K562 (cell line): ENCODE measurements around the gene ALDH5A1. TPM values are rescaled to one million over a fixed set of nuclear protein-coding genes. Genes with fewer than 3 reads are reported as not detected.

Source experiments
- CAMTA2 ChIP-seq: fragments of 250-450 bp; sonication (Bioruptor Pico); conservative IDR thresholded peaks from 2 replicates; pipeline ENCODE4 v1.5.1; 2022
- CCNT2 ChIP-seq: IDR thresholded peaks from 2 replicates; pipeline ENCODE4 v1.6.1; 2011; ENCODE audit warnings: borderline replicate concordance, low read depth, mild to moderate bottlenecking, moderate library complexity, mixed read lengths, low read length; ENCODE audit not compliant: insufficient read length; ENCODE audit errors: extremely low read depth
- EWSR1 ChIP-seq: fragments of 450-650 bp; IDR thresholded peaks from 2 replicates; pipeline ENCODE4 v1.6.1; 2018; ENCODE audit warnings: borderline replicate concordance, mild to moderate bottlenecking, low read depth, moderate library complexity; ENCODE audit not compliant: partially characterized antibody
- FOXJ3 ChIP-seq: sonication (generic); formaldehyde crosslinking; IDR thresholded peaks from 2 replicates; pipeline ENCODE4 v1.4.0; 2020; ENCODE audit warnings: mild to moderate bottlenecking, missing genetic modification reagents
- HDAC2 ChIP-seq: fragments of 450-650 bp; IDR thresholded peaks from 2 replicates; pipeline ENCODE4 v1.6.1; 2016; ENCODE audit warnings: mild to moderate bottlenecking
- HMG20B ChIP-seq: fragments of 250-450 bp; sonication (Bioruptor Pico); IDR thresholded peaks from 2 replicates; pipeline ENCODE4 v1.5.0; 2021; ENCODE audit warnings: mild to moderate bottlenecking
- HMGN3 ChIP-seq: IDR thresholded peaks from 2 replicates; pipeline ENCODE4 v1.6.1; 2011; ENCODE audit warnings: borderline replicate concordance, low read depth, mild to moderate bottlenecking, mixed read lengths, low read length; ENCODE audit not compliant: insufficient read length; ENCODE audit errors: extremely low read depth
- JUND ChIP-seq, 2 experiments: IDR thresholded peaks; 2 replicates in 1 of 2; 3 replicates in 1 of 2; pipeline ENCODE4 v1.6.1; 2011; ENCODE audit warnings: borderline replicate concordance in 2 of 2, low read depth in 2 of 2, low read length in 2 of 2, improper control_type of control experiment in 1 of 2, missing biosample characterization in 1 of 2, missing genetic modification characterization in 1 of 2, missing genetic modification reagents in 1 of 2
- KDM5B ChIP-seq: fragments of 200-600 bp; sonication (generic); IDR thresholded peaks from 2 replicates; pipeline ENCODE4 v1.6.1; 2012; ENCODE audit warnings: low read depth, mild to moderate bottlenecking, moderate library complexity, low read length, control low read depth, inconsistent platforms; ENCODE audit not compliant: insufficient replicate concordance
- L3MBTL2 ChIP-seq: fragments of 450-650 bp; IDR thresholded peaks from 2 replicates; pipeline ENCODE4 v1.6.1; 2016; ENCODE audit warnings: mild to moderate bottlenecking, moderate library complexity
- NFE2 ChIP-seq: IDR thresholded peaks from 2 replicates; pipeline ENCODE4 v1.6.1; 2014; ENCODE audit warnings: antibody characterized with exemption, low read depth
- NR2C1 ChIP-seq, 2 experiments: fragments of 450-650 bp; IDR thresholded peaks; 2 replicates each; pipeline ENCODE4 v1.6.1; 2017; ENCODE audit warnings: mild to moderate bottlenecking in 2 of 2, antibody characterized with exemption in 1 of 2, inconsistent platforms in 1 of 2, missing compliant biosample characterization in 1 of 2, missing genetic modification characterization in 1 of 2
- NRF1 ChIP-seq, 2 experiments: fragments of 450-650 bp; IDR thresholded peaks in 1 of 2; conservative IDR thresholded peaks in 1 of 2; 2 replicates each; pipeline ENCODE4 v1.6.1; 2014; ENCODE audit warnings: mild to moderate bottlenecking in 2 of 2
- PATZ1 ChIP-seq: fragments of 250-450 bp; sonication (Bioruptor Pico); IDR thresholded peaks from 2 replicates; pipeline ENCODE4 v1.5.0; 2020; ENCODE audit warnings: mild to moderate bottlenecking, borderline replicate concordance
- PTRF ChIP-seq: fragments of 450-650 bp; IDR thresholded peaks from 2 replicates; pipeline ENCODE4 v1.6.1; 2016; ENCODE audit warnings: mild to moderate bottlenecking, missing genetic modification characterization, missing compliant biosample characterization
- TBP ChIP-seq: optimal IDR thresholded peaks from 2 replicates; pipeline ENCODE3; 2011; ENCODE audit warnings: low read depth, low read length, improper control_type of control experiment
- TRIM24 ChIP-seq, 2 experiments: fragments of 450-650 bp; IDR thresholded peaks; 2 replicates each; pipeline ENCODE4 v1.6.1; 2016
- ZBTB17 ChIP-seq: fragments of 450-650 bp; formaldehyde crosslinking; IDR thresholded peaks from 2 replicates; pipeline ENCODE4 v1.4.0; 2020; ENCODE audit warnings: mild to moderate bottlenecking
- ZKSCAN3 ChIP-seq: fragments of 250-450 bp; sonication (Bioruptor Pico); IDR thresholded peaks from 2 replicates; pipeline ENCODE4 v1.4.0; 2020
- ZNF175 ChIP-seq: fragments of 200-800 bp; sonication (Bioruptor generic); IDR thresholded peaks from 2 replicates; pipeline ENCODE4 v1.6.1; 2016; ENCODE audit warnings: low read depth, mild to moderate bottlenecking, missing genetic modification characterization, missing compliant biosample characterization
- ZNF212 ChIP-seq: fragments of 450-650 bp; formaldehyde crosslinking; IDR thresholded peaks from 2 replicates; pipeline ENCODE4 v1.4.0; 2020; ENCODE audit warnings: mild to moderate bottlenecking
- ZNF41 ChIP-seq: fragments of 250-450 bp; sonication (Bioruptor Pico); conservative IDR thresholded peaks from 2 replicates; pipeline ENCODE4 v1.4.0; 2020; ENCODE audit warnings: mild to moderate bottlenecking
- ZNF507 ChIP-seq: conservative IDR thresholded peaks from 2 replicates; pipeline ENCODE4 v1.6.1; 2017; ENCODE audit warnings: missing genetic modification characterization, missing compliant biosample characterization
- ZNF778 ChIP-seq: fragments of 450-650 bp; formaldehyde crosslinking; IDR thresholded peaks from 2 replicates; pipeline ENCODE4 v1.4.0; 2020; ENCODE audit warnings: mild to moderate bottlenecking, moderate library complexity
- ZNF780A ChIP-seq: fragments of 250-450 bp; sonication (Bioruptor Pico); IDR thresholded peaks from 2 replicates; pipeline ENCODE4 v1.5.0; 2021; ENCODE audit warnings: mild to moderate bottlenecking
- polyA plus RNA-seq, 8 experiments: library from polyadenylated mRNA; depleted of rRNA in 4 of 8; stranded (reverse) in 5 of 8; unstranded in 3 of 8; fragments of >200 nt; fragmentation: Nextera tagmentation in 2 of 8; fragmentation: Illumina TruSeq in 1 of 8; extraction: Ambion mirVana in 2 of 8; extraction: Trizol in 1 of 8; gene quantifications; 2 replicates each; pipeline versions ENCODE4 v1.2.1 to v1.2.3, GENCODE V29; 2011 to 2014; ENCODE audit warnings: inconsistent platforms in 1 of 8, missing spikeins in 1 of 8
- total RNA-seq, 7 experiments: library from RNA; depleted of rRNA in 6 of 7; stranded (reverse); fragments of >200 nt in 6 of 7; fragmentation: Illumina TruSeq in 2 of 7; extraction: Trizol in 2 of 7; gene quantifications; 2 replicates each; pipeline versions ENCODE4 v1.2.1 to v1.2.3, GENCODE V29; 2011 to 2021; ENCODE audit warnings: low replicate concordance in 1 of 7

The ALDH5A1 gene
- total and polyA plus RNA-seq, 9 of the 15 experiments (the other 6 are each of a cell fraction or from before 2014, with no cell fraction given), result 2.2 to 19.7 (median 9.5) TPM

GRCh38 chr6:24522228-24523176 is 27.7 kb downstream of the ALDH5A1 start (continued):
- peak; percentile 57; the same call in 1 of the 2 replicates for TF ChIP-seq JUND (IDR thresholded peaks at IDR 0.05; ENCODE audit: borderline replicate concordance, low read depth, low read length)
- peak; percentile 73; the same call in 2 of the 3 replicates for TF ChIP-seq JUND (tag; IDR thresholded peaks at IDR 0.05; ENCODE audit: borderline replicate concordance, low read depth, low read length)
- TF ChIP-seq ZNF175, result no peak; the same call in 1 of the 2 replicates
- TF ChIP-seq HMGN3, result no peak
- TF ChIP-seq TBP, result peak; percentile 39
- no peak for TF ChIP-seq EWSR1
- TF ChIP-seq ZKSCAN3 (CRISPR knock-in tag), result no peak
- no peak for TF ChIP-seq HMG20B (CRISPR knock-in tag)
- peak; percentile 90 for TF ChIP-seq L3MBTL2
- TF ChIP-seq FOXJ3 (CRISPR knock-in tag), result no peak
- no peak for TF ChIP-seq ZNF507 (tag)
- TF ChIP-seq NR2C1 (IDR thresholded peaks at IDR 0.05), result no peak
- peak; percentile 52; the same call in 1 of the 2 replicates for TF ChIP-seq NR2C1 (tag; IDR thresholded peaks at IDR 0.05)
- TF ChIP-seq CCNT2, result no peak
- TF ChIP-seq CAMTA2 (CRISPR knock-in tag), result no peak
- peak; percentile 42; the same call in 1 of the 2 replicates for TF ChIP-seq NFE2
- TF ChIP-seq PTRF (tag), result peak; percentile 80
- TF ChIP-seq ZNF41 (CRISPR knock-in tag), result peak; percentile 79
- no peak for TF ChIP-seq ZNF780A
- 0 out of 2 replicates have a peak, but pooled peaks have one; percentile 12 for TF ChIP-seq ZNF212 (CRISPR knock-in tag)
- no peak for TF ChIP-seq ZNF778
- no peak for TF ChIP-seq NRF1 (conservative IDR thresholded peaks at IDR 0.05 in 1 of 2, IDR thresholded peaks at IDR 0.05 in 1 of 2)
- TF ChIP-seq ZBTB17, result peak; percentile 88
- no peak for TF ChIP-seq HDAC2
- peak; percentile 22; the same call in 1 of the 2 replicates for TF ChIP-seq PATZ1 (CRISPR knock-in tag)
- TF ChIP-seq KDM5B, result no peak
- TF ChIP-seq TRIM24 (IDR thresholded peaks at IDR 0.05), result 0 out of 4 replicates have a peak, but pooled peaks have one; percentile 15 to 48
